ENCODE measurements around the gene MRPL42.
"Not testable (repeated sequence)": the region's sequence is repeated elsewhere in the genome, so short reads cannot be mapped to it uniquely, and the experiment has no call there.

Gene MRPL42

GRCh38 chr12:93461503-93461902 lies 5.8 kb upstream of the MRPL42 start:
- Histone ChIP-seq H3K4me3 (ENCODE audit: low read depth in 1 of 2, low read length in 2 of 2) (no peak overlapping the region), H3K9ac (ENCODE audit: low read depth in 1 of 2, low read length in 2 of 2) (no peak overlapping the region), H3K27me3 (ENCODE audit: control insufficient read depth in 1 of 2, insufficient read depth in 2 of 2, low read length in 2 of 2) (no peaks in the 10 kb centered on the region), H3K9me3 (ENCODE audit: control insufficient read depth in 1 of 2, low read length in 2 of 2) (no peaks in the 10 kb centered on the region), H3K4me1 (ENCODE audit: control insufficient read depth in 1 of 2, insufficient read depth in 2 of 2, low read length in 2 of 2) (no peaks in the 10 kb centered on the region), H3K36me3 (ENCODE audit: control insufficient read depth in 1 of 2, insufficient read depth in 2 of 2, low read length in 2 of 2) (no peaks in the 10 kb centered on the region), H3K27ac (ENCODE audit: low read depth, low read length) (no peak overlapping the region)

DNA sequence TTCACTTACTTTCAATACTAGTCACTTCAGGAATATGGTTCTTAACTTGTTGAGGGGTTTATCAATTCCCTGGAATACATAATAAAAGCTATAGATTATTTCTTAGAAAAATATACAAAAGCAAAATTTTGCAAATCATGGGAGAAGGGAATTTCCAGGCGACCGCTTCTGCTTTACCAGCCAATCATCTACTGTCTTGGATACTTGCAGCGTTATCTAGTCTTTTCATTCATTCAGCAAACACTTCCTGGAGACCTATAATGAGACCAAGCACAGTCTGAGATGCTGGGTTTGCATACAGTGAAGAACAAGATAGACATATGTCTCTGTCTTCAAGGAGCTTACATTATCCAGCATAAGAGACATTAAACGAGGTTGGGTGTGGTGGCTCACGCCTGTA lies 1.5 kb upstream of the MRPL42 start:
- Histone ChIP-seq H3K27ac (ENCODE audit: low read depth, low read length) (no peak overlapping the region), H3K36me3 (ENCODE audit: control insufficient read depth in 1 of 2, insufficient read depth in 2 of 2, low read length in 2 of 2) (peaks cover 0 to 6% of the 10 kb centered on the region in 2 donors), H3K9me3 (ENCODE audit: control insufficient read depth in 1 of 2, low read length in 2 of 2) (no peaks in the 10 kb centered on the region), H3K4me1 (ENCODE audit: control insufficient read depth in 1 of 2, insufficient read depth in 2 of 2, low read length in 2 of 2) (peaks cover 11 to 17% of the 10 kb centered on the region in 2 donors), H3K9ac (ENCODE audit: low read depth in 1 of 2, low read length in 2 of 2) (no peak overlapping the region), H3K4me3 (ENCODE audit: low read depth in 1 of 2, low read length in 2 of 2) (no peak overlapping the region), H3K27me3 (ENCODE audit: control insufficient read depth in 1 of 2, insufficient read depth in 2 of 2, low read length in 2 of 2) (no peaks in the 10 kb centered on the region)

- H3K4me3 ChIP-seq (ENCODE audit: low read depth in 1 of 2, low read length in 2 of 2) = peak overlapping the region; percentile 88 to 99
- no peaks in the 10 kb centered on the region for H3K9me3 ChIP-seq (ENCODE audit: control insufficient read depth in 1 of 2, low read length in 2 of 2)
- H3K27me3 ChIP-seq (ENCODE audit: control insufficient read depth in 1 of 2, insufficient read depth in 2 of 2, low read length in 2 of 2) = no peaks in the 10 kb centered on the region
- peaks cover 11 to 17% of the 10 kb centered on the region in 2 donors for H3K4me1 ChIP-seq (ENCODE audit: control insufficient read depth in 1 of 2, insufficient read depth in 2 of 2, low read length in 2 of 2)
- no peak overlapping the region for H3K27ac ChIP-seq (ENCODE audit: low read depth, low read length)
- H3K9ac ChIP-seq (ENCODE audit: low read depth in 1 of 2, low read length in 2 of 2) = no peak overlapping the region
- peaks cover 0 to 9% of the 10 kb centered on the region in 2 donors for H3K36me3 ChIP-seq (ENCODE audit: control insufficient read depth in 1 of 2, insufficient read depth in 2 of 2, low read length in 2 of 2)
Observed at GRCh38 chr12:93466625-93467350, 526 bp upstream of the MRPL42 start.

DNA sequence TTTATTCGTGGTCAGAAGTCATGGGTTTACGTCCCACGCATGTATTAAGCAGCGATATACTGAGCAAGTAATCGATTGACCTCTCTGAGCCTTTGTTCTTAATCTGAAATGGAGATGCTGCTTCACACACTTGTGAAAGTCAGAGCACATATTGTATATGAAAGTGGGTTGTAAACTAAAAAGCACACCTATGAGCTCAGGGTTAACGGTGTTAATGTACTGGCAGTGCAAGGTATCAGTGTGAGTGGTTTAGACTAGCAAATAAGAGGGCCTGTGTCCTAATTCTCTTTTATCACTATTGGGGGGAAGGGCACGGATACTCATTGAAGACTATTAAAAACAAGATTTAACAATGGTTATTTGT lies 676 bp downstream of the MRPL42 start:
- Histone ChIP-seq H3K9ac (ENCODE audit: low read depth in 1 of 2, low read length in 2 of 2) (peak overlapping the region; percentile 82 to 86), H3K27me3 (ENCODE audit: control insufficient read depth in 1 of 2, insufficient read depth in 2 of 2, low read length in 2 of 2) (no peaks in the 10 kb centered on the region), H3K4me3 (ENCODE audit: low read depth in 1 of 2, low read length in 2 of 2) (peak overlapping the region; percentile 88 to 99), H3K27ac (ENCODE audit: low read depth, low read length) (no peak overlapping the region), H3K9me3 (ENCODE audit: control insufficient read depth in 1 of 2, low read length in 2 of 2) (no peaks in the 10 kb centered on the region), H3K36me3 (ENCODE audit: control insufficient read depth in 1 of 2, insufficient read depth in 2 of 2, low read length in 2 of 2) (peaks cover 0 to 10% of the 10 kb centered on the region in 2 donors), H3K4me1 (ENCODE audit: control insufficient read depth in 1 of 2, insufficient read depth in 2 of 2, low read length in 2 of 2) (peaks cover 11 to 17% of the 10 kb centered on the region in 2 donors)

DNA sequence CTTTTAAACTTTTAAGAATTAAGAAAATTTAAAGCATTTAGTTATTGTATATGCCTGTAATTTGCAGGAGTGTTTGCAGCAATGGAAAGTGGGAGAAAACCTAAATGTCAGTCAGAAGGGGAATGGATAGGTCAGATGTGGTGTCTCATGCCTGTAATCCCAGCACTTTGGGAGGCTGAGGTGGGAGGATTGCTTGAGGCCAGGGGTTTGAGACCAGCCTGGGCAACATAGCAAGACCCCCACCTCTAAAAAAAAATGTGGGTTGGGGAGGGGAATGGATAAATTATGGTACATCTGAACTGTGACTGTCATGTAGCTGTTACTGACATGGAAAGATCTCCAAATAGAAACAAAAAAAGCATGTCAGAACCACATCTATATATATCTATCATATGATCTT lies 2.1 kb downstream of the MRPL42 start:
- peaks cover 11 to 17% of the 10 kb centered on the region in 2 donors for H3K4me1 ChIP-seq (ENCODE audit: control insufficient read depth in 1 of 2, insufficient read depth in 2 of 2, low read length in 2 of 2)
- H3K4me3 ChIP-seq (ENCODE audit: low read depth in 1 of 2, low read length in 2 of 2) = no peak overlapping the region
- H3K36me3 ChIP-seq (ENCODE audit: control insufficient read depth in 1 of 2, insufficient read depth in 2 of 2, low read length in 2 of 2) = peaks cover 0 to 19% of the 10 kb centered on the region in 2 donors

GRCh38 chr12:93476555-93476954 lies 9.2 kb downstream of the MRPL42 start:
- H3K4me3 ChIP-seq (ENCODE audit: low read depth in 1 of 2, low read length in 2 of 2) = no peak overlapping the region
- peaks cover 6 to 42% of the 10 kb centered on the region in 2 donors for H3K36me3 ChIP-seq (ENCODE audit: control insufficient read depth in 1 of 2, insufficient read depth in 2 of 2, low read length in 2 of 2)
- no peak overlapping the region for H3K9ac ChIP-seq (ENCODE audit: low read depth in 1 of 2, low read length in 2 of 2)
- no peaks in the 10 kb centered on the region for H3K4me1 ChIP-seq (ENCODE audit: control insufficient read depth in 1 of 2, insufficient read depth in 2 of 2, low read length in 2 of 2)
- H3K27ac ChIP-seq (ENCODE audit: low read depth, low read length) = no peak overlapping the region
- no peaks in the 10 kb centered on the region for H3K9me3 ChIP-seq (ENCODE audit: control insufficient read depth in 1 of 2, low read length in 2 of 2)
- no peaks in the 10 kb centered on the region for H3K27me3 ChIP-seq (ENCODE audit: control insufficient read depth in 1 of 2, insufficient read depth in 2 of 2, low read length in 2 of 2)

More for the DNA sequence above, 2.1 kb downstream of the MRPL42 start:
- Histone ChIP-seq H3K9me3 (ENCODE audit: control insufficient read depth in 1 of 2, low read length in 2 of 2) (no peaks in the 10 kb centered on the region), H3K9ac (ENCODE audit: low read depth in 1 of 2, low read length in 2 of 2) (no peak overlapping the region), H3K27ac (ENCODE audit: low read depth, low read length) (no peak overlapping the region), H3K27me3 (ENCODE audit: control insufficient read depth in 1 of 2, insufficient read depth in 2 of 2, low read length in 2 of 2) (no peaks in the 10 kb centered on the region)

DNA sequence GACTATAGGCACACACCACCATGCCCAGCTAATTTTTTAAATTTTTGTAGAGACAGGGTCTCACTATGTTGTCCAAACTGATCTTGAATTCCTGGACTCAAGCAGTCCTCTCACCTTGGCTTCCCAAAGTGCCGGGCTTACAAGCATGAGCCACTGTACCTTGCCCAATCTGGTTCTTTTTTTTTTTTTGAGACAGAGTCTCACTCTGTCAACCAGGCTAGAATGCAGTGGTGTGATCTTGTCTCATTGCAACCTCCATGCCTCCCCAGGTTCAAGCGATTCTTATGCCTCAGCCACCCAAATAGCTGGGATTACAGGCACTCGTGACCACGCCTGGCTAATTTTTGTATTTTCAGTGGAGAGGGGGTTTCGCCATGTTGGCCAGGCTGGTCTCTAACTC lies 15.4 kb downstream of the MRPL42 start:
- no peaks in the 10 kb centered on the region for H3K4me1 ChIP-seq (ENCODE audit: control insufficient read depth in 1 of 2, insufficient read depth in 2 of 2, low read length in 2 of 2)
- no peak overlapping the region for H3K27ac ChIP-seq (ENCODE audit: low read depth, low read length)
- H3K36me3 ChIP-seq (ENCODE audit: control insufficient read depth in 1 of 2, insufficient read depth in 2 of 2, low read length in 2 of 2) = peaks cover 20 to 65% of the 10 kb centered on the region in 2 donors
- H3K27me3 ChIP-seq (ENCODE audit: control insufficient read depth in 1 of 2, insufficient read depth in 2 of 2, low read length in 2 of 2) = no peaks in the 10 kb centered on the region
- H3K4me3 ChIP-seq (ENCODE audit: low read depth in 1 of 2, low read length in 2 of 2) = no peak overlapping the region
- no peak overlapping the region for H3K9ac ChIP-seq (ENCODE audit: low read depth in 1 of 2, low read length in 2 of 2)
- H3K9me3 ChIP-seq (ENCODE audit: control insufficient read depth in 1 of 2, low read length in 2 of 2) = no peaks in the 10 kb centered on the region

- Histone ChIP-seq H3K27ac (ENCODE audit: low read depth, low read length) (no peak overlapping the region), H3K9ac (ENCODE audit: low read depth in 1 of 2, low read length in 2 of 2) (no peak overlapping the region), H3K36me3 (ENCODE audit: control insufficient read depth in 1 of 2, insufficient read depth in 2 of 2, low read length in 2 of 2) (peaks cover 20 to 64% of the 10 kb centered on the region in 2 donors), H3K4me1 (ENCODE audit: control insufficient read depth in 1 of 2, insufficient read depth in 2 of 2, low read length in 2 of 2) (no peaks in the 10 kb centered on the region), H3K9me3 (ENCODE audit: control insufficient read depth in 1 of 2, low read length in 2 of 2) (no peaks in the 10 kb centered on the region), H3K27me3 (ENCODE audit: control insufficient read depth in 1 of 2, insufficient read depth in 2 of 2, low read length in 2 of 2) (no peaks in the 10 kb centered on the region), H3K4me3 (ENCODE audit: low read depth in 1 of 2, low read length in 2 of 2) (no peak overlapping the region)
Observed at GRCh38 chr12:93483151-93483807, 16.0 kb downstream of the MRPL42 start.

DNA sequence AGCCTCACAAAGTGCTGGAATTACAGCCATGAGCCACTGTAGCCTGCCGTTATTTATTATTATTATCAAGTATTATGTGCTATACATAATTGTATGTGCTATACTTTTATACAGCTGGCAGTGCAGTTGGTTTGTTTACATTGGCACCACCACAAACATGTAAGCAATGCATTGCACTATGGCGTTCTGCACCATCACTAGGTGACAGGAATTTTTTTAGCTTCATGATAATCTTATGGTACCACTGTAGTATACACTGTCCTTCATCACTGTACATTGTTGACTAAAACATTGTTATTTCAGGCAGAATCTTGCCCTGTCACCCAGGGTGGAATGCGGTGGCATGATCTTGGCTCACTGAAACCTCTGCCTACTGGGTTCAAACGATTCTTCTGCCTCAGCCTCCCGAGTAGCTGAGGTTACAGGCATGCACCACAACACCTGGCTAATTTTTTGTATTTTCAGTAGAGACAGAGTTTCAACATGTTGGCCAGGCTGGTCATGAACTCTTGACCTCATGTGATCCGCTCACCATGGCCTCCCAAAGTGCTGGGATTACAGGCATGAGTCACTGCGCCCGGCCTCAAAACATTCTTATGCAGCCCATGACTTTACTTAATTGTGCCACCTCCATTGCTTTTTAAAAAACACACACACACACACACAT lies 17.1 kb downstream of the MRPL42 start:
- no peak overlapping the region for H3K27ac ChIP-seq (ENCODE audit: low read depth, low read length)
- no peak overlapping the region for H3K4me3 ChIP-seq (ENCODE audit: low read depth in 1 of 2, low read length in 2 of 2)
- H3K36me3 ChIP-seq (ENCODE audit: control insufficient read depth in 1 of 2, insufficient read depth in 2 of 2, low read length in 2 of 2) = peaks cover 26 to 68% of the 10 kb centered on the region in 2 donors
- no peaks in the 10 kb centered on the region for H3K4me1 ChIP-seq (ENCODE audit: control insufficient read depth in 1 of 2, insufficient read depth in 2 of 2, low read length in 2 of 2)
- no peak overlapping the region for H3K9ac ChIP-seq (ENCODE audit: low read depth in 1 of 2, low read length in 2 of 2)
- H3K9me3 ChIP-seq (ENCODE audit: control insufficient read depth in 1 of 2, low read length in 2 of 2) = no peaks in the 10 kb centered on the region
- H3K27me3 ChIP-seq (ENCODE audit: control insufficient read depth in 1 of 2, insufficient read depth in 2 of 2, low read length in 2 of 2) = no peaks in the 10 kb centered on the region

- H3K9me3 ChIP-seq (ENCODE audit: control insufficient read depth in 1 of 2, low read length in 2 of 2); H3K9ac ChIP-seq (ENCODE audit: low read depth in 1 of 2, low read length in 2 of 2); H3K27me3 ChIP-seq (ENCODE audit: control insufficient read depth in 1 of 2, insufficient read depth in 2 of 2, low read length in 2 of 2); H3K4me1 ChIP-seq (ENCODE audit: control insufficient read depth in 1 of 2, insufficient read depth in 2 of 2, low read length in 2 of 2); H3K4me3 ChIP-seq (ENCODE audit: low read depth in 1 of 2, low read length in 2 of 2); H3K27ac ChIP-seq (ENCODE audit: low read depth, low read length): not testable (repeated sequence)
- H3K36me3 ChIP-seq (ENCODE audit: control insufficient read depth in 1 of 2, insufficient read depth in 2 of 2, low read length in 2 of 2) = peaks cover 11 to 35% of the 10 kb centered on the region in 2 donors
Observed at GRCh38 chr12:93492808-93493207, 25.5 kb downstream of the MRPL42 start.
